HepG2 (cell line): ENCODE results near the gene TBCCD1. TPM values are rescaled to one million over a fixed set of nuclear protein-coding genes. Genes with fewer than 3 reads are reported as not detected.

Source experiments
- CREM ChIP-seq, 2 experiments: sonication (generic) in 1 of 2; formaldehyde crosslinking in 1 of 2; IDR thresholded peaks; 2 replicates each; pipeline versions ENCODE4 v1.4.0 to v1.6.1; 2016 to 2020; ENCODE audit warnings: antibody characterized with exemption in 1 of 2, mild to moderate bottlenecking in 1 of 2, missing genetic modification reagents in 1 of 2
- GATAD1 ChIP-seq: IDR thresholded peaks from 2 replicates; pipeline ENCODE4 v1.6.1; 2016; ENCODE audit warnings: missing genetic modification reagents, missing compliant biosample characterization
- JDP2 ChIP-seq: sonication (generic); formaldehyde crosslinking; IDR thresholded peaks from 2 replicates; pipeline ENCODE4 v1.8.1; 2022; ENCODE audit warnings: missing genetic modification reagents, borderline replicate concordance
- KMT2A ChIP-seq: sonication (generic); formaldehyde crosslinking; IDR thresholded peaks from 2 replicates; pipeline ENCODE4 v1.4.0; 2020; ENCODE audit warnings: missing genetic modification reagents
- MEF2D ChIP-seq: sonication (generic); formaldehyde crosslinking; IDR thresholded peaks from 2 replicates; pipeline ENCODE4 v1.5.1; 2020; ENCODE audit warnings: mild to moderate bottlenecking, missing genetic modification reagents
- MTA1 ChIP-seq: sonication (generic); formaldehyde crosslinking; IDR thresholded peaks from 2 replicates; pipeline ENCODE4 v1.4.0; 2020; ENCODE audit warnings: missing genetic modification reagents, mild to moderate bottlenecking, borderline replicate concordance
- NFYB ChIP-seq: sonication (generic); formaldehyde crosslinking; IDR thresholded peaks from 2 replicates; pipeline ENCODE4 v1.4.0; 2020; ENCODE audit warnings: missing genetic modification reagents
- NPAS2 ChIP-seq: sonication (generic); formaldehyde crosslinking; IDR thresholded peaks from 2 replicates; pipeline ENCODE4 v1.8.0; 2022; ENCODE audit warnings: mild to moderate bottlenecking, missing genetic modification reagents, borderline replicate concordance
- RBM22 ChIP-seq: fragments of 200-400 bp; formaldehyde crosslinking; optimal IDR thresholded peaks from 2 replicates; pipeline ENCODE3; 2017; ENCODE audit warnings: mild to moderate bottlenecking, low read length, moderate library complexity
- RCOR2 ChIP-seq: IDR thresholded peaks from 2 replicates; pipeline ENCODE4 v1.6.1; 2016; ENCODE audit warnings: missing biosample characterization, missing genetic modification reagents
- SRSF9 ChIP-seq: fragments of 200-400 bp; formaldehyde crosslinking; IDR thresholded peaks from 2 replicates; pipeline ENCODE4 v1.6.1; 2018; ENCODE audit warnings: borderline replicate concordance, mild to moderate bottlenecking, low read depth, low read length; ENCODE audit not compliant: insufficient read depth, poor library complexity, severe bottlenecking
- STAG1 ChIP-seq: sonication (generic); formaldehyde crosslinking; IDR thresholded peaks from 2 replicates; pipeline ENCODE4 v1.4.0; 2020; ENCODE audit warnings: missing genetic modification reagents
- SUZ12 ChIP-seq: fragments of 150-350 bp; IDR thresholded peaks from 2 replicates; pipeline ENCODE4 v1.6.1; 2014; ENCODE audit warnings: low read depth, low read length
- TAF1 ChIP-seq: sonication (generic); formaldehyde crosslinking; IDR thresholded peaks from 2 replicates; pipeline ENCODE4 v1.4.0; 2020; ENCODE audit warnings: missing genetic modification reagents
- U2AF2 ChIP-seq: fragments of 200-400 bp; formaldehyde crosslinking; IDR thresholded peaks from 2 replicates; pipeline ENCODE4 v1.6.1; 2017; ENCODE audit warnings: low read depth, mild to moderate bottlenecking, low read length
- YY1 ChIP-seq: IDR thresholded peaks from 2 replicates; pipeline ENCODE4 v1.6.1; 2011; ENCODE audit warnings: low read length, low read depth, moderate library complexity, mild to moderate bottlenecking; ENCODE audit not compliant: insufficient read depth, insufficient replicate concordance
- ZFAT ChIP-seq: sonication (generic); formaldehyde crosslinking; conservative IDR thresholded peaks from 2 replicates; pipeline ENCODE4 v1.8.1; 2023; ENCODE audit warnings: missing genetic modification reagents, inconsistent platforms
- ZFP82 ChIP-seq: sonication (generic); formaldehyde crosslinking; IDR thresholded peaks from 2 replicates; pipeline ENCODE4 v1.5.1; 2020; ENCODE audit warnings: mild to moderate bottlenecking, missing genetic modification reagents, borderline replicate concordance
- ZNF225 ChIP-seq: sonication (generic); formaldehyde crosslinking; IDR thresholded peaks from 2 replicates; pipeline ENCODE4 v1.4.0; 2020; ENCODE audit warnings: mild to moderate bottlenecking, missing genetic modification reagents
- ZNF232 ChIP-seq: sonication (generic); formaldehyde crosslinking; IDR thresholded peaks from 2 replicates; pipeline ENCODE4 v1.4.0; 2020; ENCODE audit warnings: missing genetic modification reagents, borderline replicate concordance
- ZNF292 ChIP-seq: sonication (generic); formaldehyde crosslinking; IDR thresholded peaks from 2 replicates; pipeline ENCODE4 v1.8.1; 2022; ENCODE audit warnings: mild to moderate bottlenecking, low read depth, missing genetic modification reagents, borderline replicate concordance
- ZNF556 ChIP-seq: sonication (generic); formaldehyde crosslinking; IDR thresholded peaks from 2 replicates; pipeline ENCODE4 v1.4.0; 2020; ENCODE audit warnings: mild to moderate bottlenecking, missing genetic modification reagents, borderline replicate concordance
- ZNF616 ChIP-seq: sonication (generic); formaldehyde crosslinking; IDR thresholded peaks from 2 replicates; pipeline ENCODE4 v1.5.0; 2020; ENCODE audit warnings: low read depth, mild to moderate bottlenecking, missing genetic modification reagents
- ZNF879 ChIP-seq: sonication (generic); formaldehyde crosslinking; IDR thresholded peaks from 2 replicates; pipeline ENCODE4 v1.8.1; 2023; ENCODE audit warnings: missing genetic modification reagents
- ZSCAN29 ChIP-seq: sonication (generic); formaldehyde crosslinking; conservative IDR thresholded peaks from 2 replicates; pipeline ENCODE4 v1.4.0; 2020; ENCODE audit warnings: mild to moderate bottlenecking, missing genetic modification reagents
- polyA plus RNA-seq, 8 experiments: library from polyadenylated mRNA; depleted of rRNA in 3 of 8; stranded (reverse) in 7 of 8; unstranded in 1 of 8; fragments of >200 nt; fragmentation: Illumina TruSeq in 4 of 8; extraction: Trizol in 4 of 8; gene quantifications; 2 replicates each; pipeline versions ENCODE4 v1.2.1 to v1.2.3, GENCODE V29; 2011 to 2016; ENCODE audit warnings: low read depth in 4 of 8, missing spikeins in 1 of 8, mixed read lengths in 1 of 8; ENCODE audit not compliant: insufficient read depth in 1 of 8
- total RNA-seq, 5 experiments: library from RNA; depleted of rRNA; stranded (reverse); fragments of >200 nt; fragmentation: Illumina TruSeq; extraction: Trizol; gene quantifications; 2 replicates each; pipeline ENCODE4 v1.2.3, GENCODE V29; 2016; ENCODE audit warnings: low read depth in 1 of 5
- TF ChIP-seq, protein P1 (sequence below): sonication (generic); formaldehyde crosslinking; IDR thresholded peaks from 2 replicates; pipeline ENCODE4 v1.8.0; 2022; ENCODE audit warnings: mild to moderate bottlenecking, missing genetic modification reagents; ENCODE audit not compliant: insufficient replicate concordance
- TF ChIP-seq, protein P2 (sequence below): sonication (generic); formaldehyde crosslinking; IDR thresholded peaks from 2 replicates; pipeline ENCODE4 v1.4.0; 2020; ENCODE audit warnings: missing genetic modification reagents
- TF ChIP-seq, protein P3 (sequence below): IDR thresholded peaks from 2 replicates; pipeline ENCODE4 v1.6.1; 2016; ENCODE audit warnings: low read depth, control low read depth
- TF ChIP-seq, protein P4 (sequence below): sonication (generic); formaldehyde crosslinking; IDR thresholded peaks from 2 replicates; pipeline ENCODE4 v1.5.0; 2020; ENCODE audit warnings: missing genetic modification reagents

TBCCD1 gene
- total and polyA plus RNA-seq, 2 of the 13 experiments (the other 11 are each of a cell fraction or from before 2014, with no cell fraction given), result 13.6 to 16.2 TPM

DNA sequence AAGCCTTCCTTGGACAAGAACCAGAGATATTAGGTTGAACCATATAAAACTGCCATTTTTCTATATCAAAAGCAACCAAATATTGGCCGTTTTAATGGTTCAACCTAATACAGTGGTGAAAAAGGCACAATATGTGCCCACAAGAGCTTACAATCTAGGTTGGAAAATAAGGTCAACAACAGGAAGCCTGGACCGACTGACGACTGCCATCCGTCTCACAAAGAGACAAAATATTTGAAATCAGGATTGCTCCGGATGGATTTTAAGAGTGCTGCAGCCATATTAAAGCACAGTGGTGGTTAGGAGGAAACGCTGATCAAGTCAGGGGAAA, 47.1 kb upstream of the TBCCD1 start (continued):
- TF ChIP-seq, protein P1, sequence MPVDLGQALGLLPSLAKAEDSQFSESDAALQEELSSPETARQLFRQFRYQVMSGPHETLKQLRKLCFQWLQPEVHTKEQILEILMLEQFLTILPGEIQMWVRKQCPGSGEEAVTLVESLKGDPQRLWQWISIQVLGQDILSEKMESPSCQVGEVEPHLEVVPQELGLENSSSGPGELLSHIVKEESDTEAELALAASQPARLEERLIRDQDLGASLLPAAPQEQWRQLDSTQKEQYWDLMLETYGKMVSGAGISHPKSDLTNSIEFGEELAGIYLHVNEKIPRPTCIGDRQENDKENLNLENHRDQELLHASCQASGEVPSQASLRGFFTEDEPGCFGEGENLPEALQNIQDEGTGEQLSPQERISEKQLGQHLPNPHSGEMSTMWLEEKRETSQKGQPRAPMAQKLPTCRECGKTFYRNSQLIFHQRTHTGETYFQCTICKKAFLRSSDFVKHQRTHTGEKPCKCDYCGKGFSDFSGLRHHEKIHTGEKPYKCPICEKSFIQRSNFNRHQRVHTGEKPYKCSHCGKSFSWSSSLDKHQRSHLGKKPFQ (CRISPR knock-in tag), result no peak
- no peak for TF ChIP-seq MEF2D (CRISPR knock-in tag)
- no peak for TF ChIP-seq YY1
- no peak for TF ChIP-seq GATAD1 (CRISPR knock-in tag)
- TF ChIP-seq ZNF225 (CRISPR knock-in tag), result no peak
- no peak for TF ChIP-seq ZNF292 (CRISPR knock-in tag)
- no peak for TF ChIP-seq ZFAT
- no peak for TF ChIP-seq JDP2 (CRISPR knock-in tag)
- TF ChIP-seq NPAS2 (CRISPR knock-in tag), result no peak
- TF ChIP-seq TAF1 (CRISPR knock-in tag), result no peak
- TF ChIP-seq CREM (IDR thresholded peaks at IDR 0.05), result no peak
- no peak for TF ChIP-seq CREM (CRISPR knock-in tag; IDR thresholded peaks at IDR 0.05)
- TF ChIP-seq ZNF616 (CRISPR knock-in tag), result 0 out of 2 replicates have a peak, but pooled peaks have one; percentile 16
- TF ChIP-seq ZNF232 (CRISPR knock-in tag), result no peak
- no peak for TF ChIP-seq SRSF9
- no peak for TF ChIP-seq RBM22
- TF ChIP-seq, protein P2, sequence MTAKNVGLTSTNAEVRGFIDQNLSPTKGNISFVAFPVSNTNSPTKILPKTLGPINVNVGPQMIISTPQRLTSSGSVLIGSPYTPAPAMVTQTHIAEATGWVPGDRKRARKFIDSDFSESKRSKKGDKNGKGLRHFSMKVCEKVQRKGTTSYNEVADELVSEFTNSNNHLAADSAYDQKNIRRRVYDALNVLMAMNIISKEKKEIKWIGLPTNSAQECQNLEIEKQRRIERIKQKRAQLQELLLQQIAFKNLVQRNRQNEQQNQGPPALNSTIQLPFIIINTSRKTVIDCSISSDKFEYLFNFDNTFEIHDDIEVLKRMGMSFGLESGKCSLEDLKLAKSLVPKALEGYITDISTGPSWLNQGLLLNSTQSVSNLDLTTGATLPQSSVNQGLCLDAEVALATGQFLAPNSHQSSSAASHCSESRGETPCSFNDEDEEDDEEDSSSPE (CRISPR knock-in tag), result no peak
- TF ChIP-seq ZNF556 (CRISPR knock-in tag), result no peak
- TF ChIP-seq SUZ12, result no peak
- no peak for TF ChIP-seq KMT2A (CRISPR knock-in tag)
- TF ChIP-seq U2AF2, result no peak
- TF ChIP-seq RCOR2 (CRISPR knock-in tag), result no peak
- TF ChIP-seq NFYB, result 0 out of 2 replicates have a peak, but pooled peaks have one; percentile 7
- TF ChIP-seq, protein P3, sequence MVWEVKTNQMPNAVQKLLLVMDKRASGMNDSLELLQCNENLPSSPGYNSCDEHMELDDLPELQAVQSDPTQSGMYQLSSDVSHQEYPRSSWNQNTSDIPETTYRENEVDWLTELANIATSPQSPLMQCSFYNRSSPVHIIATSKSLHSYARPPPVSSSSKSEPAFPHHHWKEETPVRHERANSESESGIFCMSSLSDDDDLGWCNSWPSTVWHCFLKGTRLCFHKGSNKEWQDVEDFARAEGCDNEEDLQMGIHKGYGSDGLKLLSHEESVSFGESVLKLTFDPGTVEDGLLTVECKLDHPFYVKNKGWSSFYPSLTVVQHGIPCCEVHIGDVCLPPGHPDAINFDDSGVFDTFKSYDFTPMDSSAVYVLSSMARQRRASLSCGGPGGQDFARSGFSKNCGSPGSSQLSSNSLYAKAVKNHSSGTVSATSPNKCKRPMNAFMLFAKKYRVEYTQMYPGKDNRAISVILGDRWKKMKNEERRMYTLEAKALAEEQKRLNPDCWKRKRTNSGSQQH (CRISPR knock-in tag), result 0 out of 2 replicates have a peak, but pooled peaks have one; percentile 14
- TF ChIP-seq ZNF879 (CRISPR knock-in tag), result no peak
- TF ChIP-seq, protein P4, sequence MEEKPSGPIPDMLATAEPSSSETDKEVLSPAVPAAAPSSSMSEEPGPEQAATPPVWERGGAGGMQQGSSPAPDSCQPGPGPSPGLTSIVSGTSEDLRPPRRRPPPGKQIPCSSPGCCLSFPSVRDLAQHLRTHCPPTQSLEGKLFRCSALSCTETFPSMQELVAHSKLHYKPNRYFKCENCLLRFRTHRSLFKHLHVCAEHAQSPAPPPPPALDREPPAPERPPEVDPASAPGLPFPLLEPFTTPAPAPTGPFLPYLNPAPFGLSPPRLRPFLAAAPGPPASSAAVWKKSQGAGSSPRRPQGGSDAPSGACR (CRISPR knock-in tag), result no peak
- no peak for TF ChIP-seq STAG1 (CRISPR knock-in tag)
- no peak for TF ChIP-seq ZSCAN29 (CRISPR knock-in tag)
- TF ChIP-seq ZFP82 (CRISPR knock-in tag), result no peak
- no peak for TF ChIP-seq MTA1 (CRISPR knock-in tag)
